HG02852 (cell line): ENCODE data around the gene PLD3.
"Not testable (repeated sequence)": the region's sequence is repeated elsewhere in the genome, so short reads cannot be mapped to it uniquely, and the experiment has no call there.

ENCODE experiments used
- ATAC-seq: cut with Tn5 transposase; IDR thresholded peaks from one replicate; pipeline ENCODE4 v1.9.1; 2021; ENCODE audit warnings: mild to moderate bottlenecking, moderate library complexity; ENCODE audit not compliant: unreplicated experiment

Gene PLD3

DNA sequence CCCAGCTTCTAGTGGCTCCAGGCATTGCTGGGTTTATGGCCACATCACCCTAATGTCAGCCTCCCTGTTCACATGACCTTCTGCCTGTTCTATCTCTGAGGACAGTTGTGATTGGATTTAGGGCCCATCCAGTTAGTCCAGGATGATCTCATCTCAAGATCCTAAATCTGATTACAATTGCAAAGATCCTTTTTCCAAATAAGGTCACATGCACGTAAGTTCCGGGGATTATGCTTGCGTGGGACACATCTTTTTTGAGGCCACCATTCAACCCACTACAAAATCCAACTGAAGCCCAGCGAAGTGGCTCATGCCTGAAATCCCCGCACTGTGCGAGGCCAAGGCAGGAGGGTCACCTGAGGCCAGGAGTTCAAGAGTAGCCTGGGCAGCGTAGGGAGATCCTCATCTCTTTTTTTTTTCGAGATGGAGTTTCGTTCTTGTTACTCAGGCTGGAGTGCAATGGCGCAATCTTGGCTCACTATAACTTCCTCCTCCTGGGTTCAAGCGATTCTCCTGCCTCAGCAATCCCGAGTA lies 12.3 kb downstream of the PLD3 start:
- ATAC-seq: no peak

DNA sequence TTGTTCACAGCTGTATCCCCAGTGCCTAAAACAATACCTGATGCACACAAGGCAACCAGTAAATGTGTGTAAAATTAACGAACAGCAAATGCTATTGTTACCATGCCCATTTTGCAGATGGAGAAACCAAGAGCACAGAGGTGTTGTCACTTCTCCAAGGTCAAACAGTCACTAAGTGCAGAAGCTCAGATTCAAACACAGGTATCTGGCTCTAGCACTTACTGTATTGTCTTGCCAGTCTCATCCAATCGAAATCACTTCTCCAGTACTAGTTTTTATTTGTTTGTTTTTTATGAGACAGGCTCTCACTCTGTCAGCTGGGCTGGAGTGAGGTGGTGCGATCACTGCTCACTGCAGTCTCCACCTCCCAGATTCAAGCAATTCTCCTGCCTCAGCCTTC lies 13.7 kb downstream of the PLD3 start:
- no peak for ATAC-seq

DNA sequence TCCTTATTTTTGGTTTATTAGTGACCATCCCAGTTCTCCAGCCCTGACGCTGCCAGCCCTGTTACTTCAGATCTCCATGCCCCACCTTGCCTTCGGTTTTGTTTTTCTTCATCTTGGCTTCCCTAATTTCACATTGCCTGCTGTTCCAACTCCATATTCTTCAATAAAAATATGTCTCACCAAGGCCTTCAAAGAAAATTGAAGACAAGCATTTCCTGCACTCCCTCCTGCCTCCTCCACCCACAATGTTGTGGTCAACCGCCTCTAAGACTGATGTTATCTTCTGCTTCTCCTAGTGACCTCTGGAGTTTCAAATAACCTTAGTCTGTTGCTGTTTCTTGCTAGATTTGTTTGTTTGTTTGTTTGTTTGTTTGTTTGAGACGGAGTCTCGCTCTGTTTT lies 14.6 kb downstream of the PLD3 start:
- ATAC-seq: no peak

DNA sequence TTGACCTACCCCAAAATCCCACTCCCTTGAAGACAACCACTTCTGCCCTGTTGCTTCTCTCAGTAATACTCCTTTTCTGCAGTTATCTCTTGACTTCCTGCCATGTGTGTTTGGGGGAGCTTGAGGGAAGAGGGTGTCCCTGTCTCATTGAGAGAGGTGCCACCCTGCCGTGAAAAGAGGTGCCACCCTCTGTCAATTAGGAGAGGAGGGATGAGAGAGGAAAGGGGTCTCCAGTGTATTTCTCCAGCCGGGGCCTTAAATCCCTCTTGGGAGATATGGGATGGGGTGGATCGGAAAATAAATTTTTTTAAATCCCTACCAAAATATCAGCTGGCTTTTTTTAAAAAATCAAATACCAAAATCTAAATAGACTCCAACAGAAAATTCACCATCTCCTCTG lies 16.5 kb downstream of the PLD3 start:
- no peak for ATAC-seq

DNA sequence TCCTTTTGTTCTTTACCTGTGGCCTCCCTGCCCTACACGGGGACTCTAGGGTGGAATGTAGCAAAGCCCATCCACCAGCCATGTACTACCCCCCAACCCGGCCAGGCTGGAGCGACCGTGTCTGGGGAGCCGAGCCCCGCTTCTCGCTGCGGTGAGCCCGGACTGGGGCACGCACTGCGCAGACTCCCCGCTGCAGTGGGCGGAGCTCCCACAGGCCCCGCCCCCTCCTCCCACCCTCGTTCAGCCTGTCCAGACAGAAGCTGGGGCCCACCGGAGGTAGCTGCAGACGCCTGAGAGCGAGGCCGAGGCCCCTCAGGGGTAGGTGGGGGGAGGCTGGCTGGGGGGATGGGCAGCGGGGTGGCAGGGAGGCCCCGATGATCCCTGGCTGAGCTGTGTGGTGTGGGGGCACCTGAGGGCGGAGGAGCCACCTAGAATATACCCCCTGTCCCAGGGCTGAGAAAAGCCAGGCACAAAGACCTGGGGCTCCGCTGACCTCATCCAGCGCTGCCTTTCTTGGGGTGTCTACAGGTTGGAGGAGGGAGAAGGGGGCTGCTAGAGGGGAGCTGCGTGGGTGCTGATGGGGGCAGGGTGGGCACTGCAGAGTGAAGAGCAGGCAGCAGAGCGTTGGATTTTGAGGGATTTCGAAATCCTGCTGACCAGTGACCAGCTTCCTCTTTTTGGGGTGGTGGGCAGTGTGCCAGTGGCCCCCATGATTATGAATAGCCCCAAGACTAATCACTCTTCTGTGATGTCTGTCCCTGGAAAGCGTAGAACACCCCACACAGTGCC lies 17.3 kb downstream of the PLD3 start:
- no peak for ATAC-seq

DNA sequence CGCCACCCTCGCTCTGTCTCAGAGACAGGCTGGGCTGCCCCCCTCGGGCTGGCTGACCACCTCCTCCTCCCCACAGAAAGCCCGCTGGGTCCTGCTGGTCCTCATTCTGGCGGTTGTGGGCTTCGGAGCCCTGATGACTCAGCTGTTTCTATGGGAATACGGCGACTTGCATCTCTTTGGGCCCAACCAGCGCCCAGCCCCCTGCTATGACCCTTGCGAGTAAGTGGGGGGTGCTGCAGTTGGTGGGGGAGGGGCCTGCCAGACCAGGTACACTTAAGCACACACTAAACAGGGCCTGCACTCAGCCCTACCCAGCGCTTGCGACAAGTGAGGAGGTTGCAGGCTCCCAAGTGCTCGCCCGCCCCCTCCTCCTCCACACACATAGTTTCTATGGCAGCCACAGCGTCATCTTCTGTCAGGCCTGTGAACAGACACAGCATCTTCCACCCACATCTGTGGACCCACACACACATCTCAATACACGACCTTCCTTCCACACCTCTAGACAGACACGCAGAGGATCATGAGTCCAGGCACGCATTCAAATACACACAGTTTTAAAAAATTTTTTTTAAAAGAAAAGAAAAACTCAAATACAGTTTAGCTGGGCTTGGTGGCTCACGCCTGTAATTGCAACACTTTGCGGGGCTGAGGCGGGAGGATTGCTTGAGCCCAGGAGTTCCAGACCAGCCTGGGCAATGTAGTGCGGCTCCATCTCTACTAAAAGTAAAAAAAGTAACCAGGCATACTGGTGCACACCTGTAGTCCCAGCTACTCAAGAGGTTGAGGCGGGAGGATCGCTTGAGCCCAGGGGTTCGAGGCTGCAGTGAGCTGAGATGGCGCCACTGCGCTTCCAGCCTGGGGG lies 18.4 kb downstream of the PLD3 start:
- ATAC-seq: no peak

DNA sequence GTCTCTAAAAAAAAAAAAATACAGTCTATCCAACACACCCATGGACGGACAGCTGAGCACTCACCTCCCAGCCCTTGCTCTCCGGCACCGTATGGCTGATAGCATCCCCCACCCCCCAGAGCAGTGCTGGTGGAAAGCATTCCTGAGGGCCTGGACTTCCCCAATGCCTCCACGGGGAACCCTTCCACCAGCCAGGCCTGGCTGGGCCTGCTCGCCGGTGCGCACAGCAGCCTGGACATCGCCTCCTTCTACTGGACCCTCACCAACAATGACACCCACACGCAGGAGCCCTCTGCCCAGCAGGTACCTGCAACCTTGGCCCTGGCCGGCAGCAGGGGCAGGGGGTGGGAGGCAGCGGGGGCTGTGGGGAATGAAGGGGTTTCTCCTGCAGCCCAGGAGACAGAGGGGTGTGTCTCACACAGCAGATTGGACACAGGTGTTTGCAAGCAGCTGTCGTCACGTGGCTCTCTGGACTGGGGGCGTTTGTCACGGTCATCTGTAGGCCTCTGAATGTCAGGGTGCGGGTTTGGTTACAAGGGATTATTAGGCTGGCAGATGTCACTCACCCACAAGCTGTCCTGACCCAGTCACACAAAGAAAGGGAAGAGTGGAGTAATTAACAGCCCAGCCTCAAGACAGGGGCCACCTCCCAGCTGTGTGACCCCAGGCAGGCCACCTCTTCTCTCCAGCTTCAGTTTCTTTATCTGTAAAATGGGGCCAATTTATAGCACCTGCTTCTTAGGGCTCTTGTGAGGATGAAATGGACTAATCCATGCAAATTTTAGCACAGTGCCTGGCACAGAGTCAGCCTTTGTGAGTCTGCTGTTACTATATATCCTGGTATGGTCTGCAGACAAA lies 19.3 kb downstream of the PLD3 start:
- ATAC-seq: no peak

DNA sequence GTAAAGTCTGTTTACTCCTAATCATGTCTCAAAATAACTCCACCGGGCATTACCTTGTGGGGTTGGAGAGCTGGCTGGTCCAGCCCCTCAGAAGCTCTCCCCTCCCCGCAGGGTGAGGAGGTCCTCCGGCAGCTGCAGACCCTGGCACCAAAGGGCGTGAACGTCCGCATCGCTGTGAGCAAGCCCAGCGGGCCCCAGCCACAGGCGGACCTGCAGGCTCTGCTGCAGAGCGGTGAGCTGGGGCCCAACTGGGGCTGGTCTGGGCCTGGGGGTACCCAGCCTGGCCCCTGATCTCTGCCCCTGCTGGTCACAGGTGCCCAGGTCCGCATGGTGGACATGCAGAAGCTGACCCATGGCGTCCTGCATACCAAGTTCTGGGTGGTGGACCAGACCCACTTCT lies 21.3 kb downstream of the PLD3 start:
- ATAC-seq: no peak

DNA sequence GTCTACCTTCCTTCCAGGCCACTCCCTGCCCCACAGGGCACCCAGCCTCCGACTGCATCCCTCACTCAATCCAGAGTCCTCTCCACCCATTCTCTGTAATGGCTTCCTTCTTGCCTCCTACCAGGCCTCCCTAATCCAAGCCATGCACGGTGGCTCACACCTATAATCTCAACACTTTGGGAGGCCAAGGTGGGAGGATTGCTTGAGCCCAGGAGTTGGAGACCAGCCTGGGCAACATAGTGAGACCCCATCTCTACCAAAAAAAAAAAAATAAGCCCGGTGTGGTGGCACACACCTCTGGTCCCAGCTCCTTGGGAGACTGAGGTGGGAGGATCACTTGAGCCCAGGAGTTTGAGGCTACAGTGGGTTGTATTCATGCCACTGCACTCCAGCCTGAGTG lies 21.8 kb downstream of the PLD3 start:
- not testable (repeated sequence) for ATAC-seq

DNA sequence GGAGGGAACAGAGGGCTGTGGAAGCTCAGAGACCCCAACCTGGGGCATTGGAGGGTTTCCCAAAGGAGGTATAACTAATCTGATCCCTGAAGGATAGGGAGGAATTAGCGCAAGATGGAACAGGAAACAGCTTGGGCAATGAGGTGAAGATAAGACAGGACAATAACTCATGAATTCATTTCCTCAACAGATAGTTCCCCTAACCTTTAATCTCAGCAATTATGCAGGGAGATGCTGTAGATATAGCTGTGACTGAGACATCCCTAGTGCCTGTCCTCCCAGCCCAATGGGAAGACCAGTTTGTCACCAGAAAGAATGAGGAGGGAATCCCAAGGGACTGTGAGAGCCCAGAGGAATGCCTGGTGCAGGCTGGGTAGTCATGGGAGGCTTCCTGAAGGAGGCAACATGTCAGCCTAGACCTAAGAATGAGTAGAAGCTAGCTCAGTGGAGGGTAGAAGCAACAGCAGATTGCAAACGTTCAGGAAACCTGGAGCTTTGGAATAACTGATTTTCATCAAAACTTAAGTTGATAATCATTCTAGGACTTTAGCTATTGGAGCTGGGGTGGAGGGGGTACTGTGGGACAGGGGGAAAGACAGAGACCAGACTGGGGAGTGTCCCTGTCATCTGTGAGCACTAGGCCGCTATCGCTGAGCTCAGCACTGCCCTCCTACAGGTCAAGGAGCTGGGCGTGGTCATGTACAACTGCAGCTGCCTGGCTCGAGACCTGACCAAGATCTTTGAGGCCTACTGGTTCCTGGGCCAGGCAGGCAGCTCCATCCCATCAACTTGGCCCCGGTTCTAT lies 22.7 kb downstream of the PLD3 start:
- no peak for ATAC-seq

DNA sequence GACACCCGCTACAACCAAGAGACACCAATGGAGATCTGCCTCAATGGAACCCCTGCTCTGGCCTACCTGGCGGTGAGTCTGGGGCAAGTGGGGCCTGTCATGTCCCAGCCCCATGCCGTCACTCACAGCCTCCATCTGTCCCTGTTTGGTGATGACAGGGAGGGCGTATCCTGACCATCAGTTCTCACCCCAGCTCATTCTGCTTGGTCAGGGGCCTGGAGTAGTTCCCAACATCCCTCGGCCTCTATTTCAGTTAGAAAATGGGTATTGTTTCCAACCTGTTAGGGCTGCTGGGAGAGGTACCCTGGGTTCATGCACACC lies 23.3 kb downstream of the PLD3 start:
- no peak for ATAC-seq

DNA sequence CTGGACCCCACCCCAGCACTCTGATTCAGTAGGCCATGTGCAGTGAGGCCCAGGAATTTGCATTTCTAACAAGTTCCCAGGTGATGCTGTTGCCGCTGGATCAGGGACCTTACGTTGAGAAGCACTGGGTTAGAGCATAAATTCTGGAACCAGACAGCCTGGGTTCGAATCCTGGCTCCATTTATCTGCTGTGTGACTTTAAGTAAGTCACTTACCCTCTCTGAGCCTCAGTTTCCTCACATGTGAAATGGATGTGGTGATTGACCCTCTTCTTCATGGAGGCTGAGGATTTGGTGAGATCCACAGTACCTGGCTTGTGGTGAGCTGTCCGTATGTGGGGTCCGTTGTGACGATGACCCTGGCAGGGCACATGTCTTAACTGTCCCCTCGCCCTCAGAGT lies 25.6 kb downstream of the PLD3 start:
- ATAC-seq: no peak

DNA sequence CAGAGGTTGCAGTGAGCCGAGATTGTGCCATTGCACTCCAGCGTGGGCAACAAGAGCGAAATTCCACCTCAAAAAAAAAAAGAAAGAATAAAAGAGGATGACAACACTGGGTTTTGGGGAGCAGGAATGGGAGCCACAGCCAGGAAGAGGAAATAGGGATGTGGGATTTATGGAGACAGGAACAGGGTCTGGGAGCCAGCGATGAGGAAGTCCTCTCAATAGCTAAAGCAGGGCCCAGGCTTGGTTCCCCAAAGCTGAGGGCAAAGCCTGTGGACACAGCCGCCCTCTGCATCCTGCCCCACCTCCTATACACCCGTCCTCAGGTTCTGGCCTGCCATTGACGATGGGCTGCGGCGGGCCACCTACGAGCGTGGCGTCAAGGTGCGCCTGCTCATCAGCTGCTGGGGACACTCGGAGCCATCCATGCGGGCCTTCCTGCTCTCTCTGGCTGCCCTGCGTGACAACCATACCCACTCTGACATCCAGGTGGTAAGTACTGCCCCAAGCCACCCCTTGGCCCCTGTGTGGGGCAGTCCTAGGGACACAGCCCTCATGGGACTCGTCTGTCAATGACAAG lies 27.9 kb downstream of the PLD3 start:
- ATAC-seq: no peak

DNA sequence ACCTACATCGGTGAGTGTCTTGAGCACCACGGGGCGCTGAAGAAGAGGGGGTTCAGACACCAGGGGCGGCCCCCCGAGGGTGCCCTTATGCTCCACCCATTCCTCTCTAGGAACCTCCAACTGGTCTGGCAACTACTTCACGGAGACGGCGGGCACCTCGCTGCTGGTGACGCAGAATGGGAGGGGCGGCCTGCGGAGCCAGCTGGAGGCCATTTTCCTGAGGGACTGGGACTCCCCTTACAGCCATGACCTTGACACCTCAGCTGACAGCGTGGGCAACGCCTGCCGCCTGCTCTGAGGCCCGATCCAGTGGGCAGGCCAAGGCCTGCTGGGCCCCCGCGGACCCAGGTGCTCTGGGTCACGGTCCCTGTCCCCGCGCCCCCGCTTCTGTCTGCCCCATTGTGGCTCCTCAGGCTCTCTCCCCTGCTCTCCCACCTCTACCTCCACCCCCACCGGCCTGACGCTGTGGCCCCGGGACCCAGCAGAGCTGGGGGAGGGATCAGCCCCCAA lies 29.4 kb downstream of the PLD3 start:
- ATAC-seq: no peak

DNA sequence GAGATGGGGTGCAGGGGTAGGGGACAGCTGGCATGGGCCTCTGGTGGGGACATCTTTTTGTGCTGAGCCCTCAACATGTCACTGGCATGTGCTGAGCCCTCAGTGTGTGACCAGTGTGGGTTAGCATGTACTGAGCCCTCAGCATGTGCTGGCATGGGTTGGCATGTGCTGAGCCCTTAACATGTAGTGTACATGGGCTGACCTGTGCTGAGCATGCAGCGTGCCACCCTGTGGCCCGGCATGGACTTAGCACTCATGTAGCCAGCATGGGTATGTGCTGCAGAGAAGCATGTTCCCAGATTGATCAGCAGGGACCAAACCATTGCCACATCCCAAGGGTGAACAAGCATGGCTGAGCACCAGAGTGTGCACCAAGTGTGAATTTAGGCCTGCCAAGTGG lies 30.0 kb downstream of the PLD3 start:
- no peak for ATAC-seq

DNA sequence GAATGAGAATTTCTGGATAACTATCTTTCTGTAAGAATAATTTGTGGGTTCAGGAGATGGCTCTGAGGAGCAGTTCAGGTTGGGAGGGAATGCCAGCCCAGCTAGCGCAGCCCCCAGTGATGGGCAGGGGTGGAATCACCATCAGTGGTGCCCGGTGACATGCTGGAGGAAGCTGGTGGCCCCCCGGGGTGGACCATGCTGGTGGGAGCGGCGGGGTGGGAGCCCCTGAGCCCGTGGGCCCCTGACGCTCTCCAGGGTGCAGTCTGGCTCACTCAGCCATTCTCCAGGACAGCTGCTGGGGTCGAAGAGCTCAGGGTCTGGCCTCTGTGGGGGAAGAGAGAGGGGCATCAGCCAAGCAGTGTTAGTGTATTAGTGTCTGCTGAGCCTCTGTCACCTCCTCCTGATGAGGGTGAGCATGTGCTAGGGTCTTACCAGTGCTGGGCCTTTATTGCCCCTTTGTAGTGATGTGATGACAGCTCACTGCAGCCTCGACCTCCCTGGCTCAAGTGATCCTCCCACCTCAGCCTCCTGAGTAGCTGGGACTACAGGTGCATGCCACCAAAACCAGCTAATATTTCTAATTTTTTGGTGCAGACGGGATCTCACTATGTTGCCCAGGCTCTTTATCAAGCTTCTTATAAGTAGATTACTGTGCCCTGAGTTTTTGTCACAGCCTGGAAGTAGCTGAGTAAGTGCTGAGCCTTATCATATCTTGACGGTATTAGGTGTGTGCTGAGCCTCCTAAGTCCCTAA lies 31.1 kb downstream of the PLD3 start:
- no peak for ATAC-seq

DNA sequence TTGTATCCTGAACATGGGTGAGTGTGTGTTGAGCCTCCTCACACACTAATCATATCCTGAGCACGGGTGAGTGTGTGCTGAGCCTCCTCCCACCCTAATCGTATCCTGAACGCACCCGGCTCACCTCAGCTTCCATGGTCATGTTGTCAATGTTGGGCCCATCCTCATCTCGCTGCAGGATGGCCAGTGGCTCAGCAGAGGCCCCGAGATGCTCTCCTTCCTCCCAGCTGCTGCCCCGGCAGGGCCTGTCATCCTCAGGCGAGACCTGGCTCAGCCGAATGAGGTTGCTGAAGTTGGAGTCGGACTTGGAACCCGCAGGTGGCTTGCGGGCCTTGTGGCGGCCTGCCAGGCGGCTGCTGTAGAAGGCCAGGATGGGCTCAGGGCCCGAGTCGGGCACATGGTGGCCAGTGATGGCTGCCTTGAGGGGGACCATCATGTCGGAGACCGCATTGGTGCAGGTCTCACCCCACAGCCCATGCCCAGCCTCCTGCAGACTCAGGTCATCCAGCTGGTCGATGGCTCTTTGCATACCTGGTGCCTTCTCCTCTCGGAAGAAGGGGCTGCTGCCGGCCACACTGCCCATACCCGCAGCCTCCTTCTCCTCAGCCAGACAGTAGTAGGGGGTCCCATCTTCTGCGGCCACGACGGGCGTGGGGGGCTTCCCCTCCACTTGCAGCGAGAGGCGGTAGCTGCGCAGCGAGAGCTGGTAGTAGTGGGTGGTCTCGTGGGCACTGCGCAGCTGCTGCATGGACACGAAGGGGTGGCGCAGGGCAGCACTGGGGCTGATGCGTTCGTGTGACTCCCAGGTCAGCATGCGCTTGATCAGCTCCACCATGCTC lies 31.9 kb downstream of the PLD3 start:
- ATAC-seq: no peak

DNA sequence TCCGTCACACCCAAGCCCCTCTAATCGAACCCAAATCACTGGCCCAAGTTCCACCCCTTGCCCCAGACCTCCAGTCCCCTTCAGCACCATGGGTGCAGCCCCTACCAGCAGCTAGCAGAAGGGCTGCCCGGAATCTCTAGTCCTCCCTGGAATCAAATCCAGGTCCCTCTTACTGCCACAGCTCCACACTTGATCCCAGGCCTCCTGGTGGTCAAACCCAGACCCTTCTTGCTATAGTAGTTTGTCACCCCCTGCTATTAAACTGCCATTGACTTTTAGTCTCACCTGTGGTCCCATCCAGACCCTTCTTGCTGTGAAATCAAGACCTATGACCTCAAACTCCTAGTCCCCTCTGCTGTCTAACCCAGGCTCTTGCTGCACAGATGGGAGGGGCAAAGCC lies 32.8 kb downstream of the PLD3 start:
- ATAC-seq: no peak
